Duodenal mucosa (tissue), 2 donors: ENCODE data around the gene RADIL.

ENCODE experiments used
- H3K27ac ChIP-seq: one replicate; pipeline ENCODE4 v1.7.0; 2013; ENCODE audit warnings: low read depth, low read length
- H3K27me3 ChIP-seq, 2 donors: one replicate each; pipeline ENCODE4 v1.7.0; 2013; ENCODE audit warnings: low read length in 2 of 2, control low read depth in 1 of 2; ENCODE audit not compliant: insufficient read depth in 2 of 2, control insufficient read depth in 1 of 2
- H3K36me3 ChIP-seq, 2 donors: one replicate each; pipeline ENCODE4 v1.7.0; 2013; ENCODE audit warnings: low read length in 2 of 2, control low read depth in 1 of 2; ENCODE audit not compliant: insufficient read depth in 2 of 2, control insufficient read depth in 1 of 2
- H3K4me1 ChIP-seq, 2 donors: one replicate each; pipeline ENCODE4 v1.7.0; 2013; ENCODE audit warnings: low read length in 2 of 2, control low read depth in 1 of 2; ENCODE audit not compliant: insufficient read depth in 2 of 2, control insufficient read depth in 1 of 2
- H3K4me3 ChIP-seq, 2 donors: one replicate each; pipeline ENCODE4 v1.7.0; 2013; ENCODE audit warnings: low read length in 2 of 2, low read depth in 1 of 2
- H3K9ac ChIP-seq, 2 donors: one replicate each; pipeline ENCODE4 v1.7.0; 2013; ENCODE audit warnings: low read length in 2 of 2, low read depth in 1 of 2
- H3K9me3 ChIP-seq, 2 donors: one replicate each; pipeline ENCODE4 v1.7.0; 2013; ENCODE audit warnings: low read length in 2 of 2, control low read depth in 1 of 2; ENCODE audit not compliant: control insufficient read depth in 1 of 2

The RADIL gene

DNA sequence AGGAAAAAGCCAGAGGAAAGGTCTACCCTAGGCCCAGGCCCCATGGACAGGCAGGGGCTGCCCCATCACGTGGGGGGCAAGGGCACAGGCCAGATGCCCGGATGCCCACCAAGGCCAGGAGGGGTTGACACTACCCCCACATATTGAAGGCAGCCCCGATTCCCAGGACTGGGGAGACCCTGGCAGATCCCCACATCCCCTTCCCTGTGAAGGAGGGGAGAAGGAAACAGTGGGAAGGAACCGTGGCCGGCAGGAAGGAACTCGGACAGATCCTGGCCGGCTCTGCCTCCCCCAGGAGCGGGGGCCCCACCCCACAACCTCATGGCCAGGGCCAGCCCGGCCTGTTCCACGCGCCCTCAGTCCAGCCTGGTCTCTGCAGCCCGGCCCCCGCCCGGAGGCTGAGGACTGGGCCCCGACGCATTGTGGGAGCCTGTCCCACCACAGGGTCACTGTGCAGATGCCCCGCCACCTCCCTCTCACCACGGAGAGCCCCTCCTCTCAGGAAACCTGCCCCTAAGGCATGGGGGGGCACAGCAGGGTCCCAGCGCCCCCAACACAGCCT, 63.0 kb downstream of the RADIL start:
- Histone ChIP-seq H3K27ac (no peak overlapping the region), H3K4me1 (no peaks in the 10 kb centered on the region), H3K4me3 (no peak overlapping the region), H3K9ac (no peak overlapping the region), H3K9me3 (no peaks in the 10 kb centered on the region), H3K36me3 (no peaks in the 10 kb centered on the region), H3K27me3 (no peaks in the 10 kb centered on the region)

DNA sequence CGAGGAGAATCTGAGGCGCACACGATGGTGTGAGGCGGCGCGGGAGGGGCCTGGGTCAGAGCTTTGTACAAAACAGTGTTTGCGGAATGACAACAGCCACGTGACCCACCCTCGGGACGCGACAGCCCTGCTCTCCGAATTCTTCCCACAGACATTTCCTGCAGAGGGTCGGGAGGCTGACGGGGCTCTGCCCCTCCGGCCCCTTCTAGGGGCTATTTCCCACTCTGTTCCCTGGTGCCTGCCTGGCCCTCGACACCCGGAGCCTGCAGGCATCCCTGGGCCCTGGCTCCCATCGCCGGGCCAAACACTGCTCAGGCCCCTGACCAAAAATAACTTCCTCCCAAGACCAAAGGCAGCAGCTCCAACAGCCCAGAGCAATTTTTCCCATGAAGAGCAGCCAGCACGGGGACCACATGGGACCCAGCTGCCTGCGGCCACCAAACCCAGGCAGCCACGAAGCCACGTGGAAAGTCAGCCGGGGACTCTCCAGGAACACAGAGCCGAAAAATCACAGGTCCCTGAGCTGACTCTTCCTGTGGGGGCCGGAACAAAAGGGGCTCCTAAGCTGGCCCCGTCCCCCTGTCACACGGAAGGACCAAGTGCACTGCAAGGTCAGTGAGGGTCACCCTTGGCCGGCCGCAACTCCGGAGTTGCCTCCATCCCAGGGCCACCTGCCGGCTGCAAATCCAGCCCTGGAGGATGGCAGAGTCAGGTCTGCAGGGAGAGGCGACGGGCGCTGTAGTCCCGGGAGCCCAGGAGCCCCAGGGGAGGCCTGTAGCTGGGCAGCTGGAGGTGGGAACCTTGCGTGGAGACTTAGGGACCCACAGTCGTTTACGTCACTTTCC, 63.7 kb downstream of the RADIL start:
- Histone ChIP-seq H3K4me1 (no peaks in the 10 kb centered on the region), H3K27me3 (no peaks in the 10 kb centered on the region), H3K27ac (no peak overlapping the region), H3K36me3 (no peaks in the 10 kb centered on the region), H3K9me3 (no peaks in the 10 kb centered on the region), H3K4me3 (no peak overlapping the region), H3K9ac (no peak overlapping the region)

DNA sequence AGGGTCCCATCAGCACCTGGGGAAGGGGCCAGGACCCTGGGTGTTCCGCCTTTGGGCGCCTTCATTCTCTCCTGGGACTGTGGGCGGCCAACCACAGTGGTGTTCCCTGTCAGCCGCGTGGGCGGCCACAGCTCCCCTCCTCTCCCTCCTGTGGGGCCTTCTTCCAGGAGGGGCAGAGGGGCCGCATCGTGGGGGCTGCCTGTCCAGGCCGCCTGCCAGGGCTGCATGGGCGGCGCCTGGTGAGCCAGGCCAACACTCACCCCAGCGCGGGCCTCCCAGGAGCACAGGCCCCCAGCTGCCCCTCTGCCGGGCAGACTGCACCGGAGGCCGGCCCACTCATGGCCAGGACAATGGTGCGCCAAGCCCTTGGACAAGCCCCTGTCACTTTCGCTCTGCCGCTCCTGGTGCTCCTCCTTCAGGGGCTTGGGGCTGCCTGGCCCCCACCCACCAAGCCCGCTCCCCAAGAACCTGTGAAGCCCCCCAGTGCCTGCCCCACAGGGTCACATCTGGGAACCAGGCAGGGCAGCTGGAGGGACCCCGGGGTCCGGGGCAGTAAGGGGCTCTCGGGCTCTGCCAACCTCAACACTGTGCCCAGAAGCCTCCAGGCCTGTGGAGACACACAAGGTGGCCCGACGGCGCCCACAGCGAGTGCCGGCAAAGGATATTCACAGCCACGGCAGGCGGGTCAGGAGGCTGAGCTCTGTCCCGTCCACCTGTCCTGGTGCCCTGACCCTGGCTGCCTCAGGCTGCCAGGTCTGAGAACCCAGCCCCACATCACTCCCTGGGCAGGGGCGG, 65.3 kb downstream of the RADIL start:
- Histone ChIP-seq H3K9ac (no peak overlapping the region), H3K27me3 (no peaks in the 10 kb centered on the region), H3K36me3 (no peaks in the 10 kb centered on the region), H3K27ac (no peak overlapping the region), H3K4me3 (no peak overlapping the region), H3K4me1 (no peaks in the 10 kb centered on the region), H3K9me3 (no peaks in the 10 kb centered on the region)

DNA sequence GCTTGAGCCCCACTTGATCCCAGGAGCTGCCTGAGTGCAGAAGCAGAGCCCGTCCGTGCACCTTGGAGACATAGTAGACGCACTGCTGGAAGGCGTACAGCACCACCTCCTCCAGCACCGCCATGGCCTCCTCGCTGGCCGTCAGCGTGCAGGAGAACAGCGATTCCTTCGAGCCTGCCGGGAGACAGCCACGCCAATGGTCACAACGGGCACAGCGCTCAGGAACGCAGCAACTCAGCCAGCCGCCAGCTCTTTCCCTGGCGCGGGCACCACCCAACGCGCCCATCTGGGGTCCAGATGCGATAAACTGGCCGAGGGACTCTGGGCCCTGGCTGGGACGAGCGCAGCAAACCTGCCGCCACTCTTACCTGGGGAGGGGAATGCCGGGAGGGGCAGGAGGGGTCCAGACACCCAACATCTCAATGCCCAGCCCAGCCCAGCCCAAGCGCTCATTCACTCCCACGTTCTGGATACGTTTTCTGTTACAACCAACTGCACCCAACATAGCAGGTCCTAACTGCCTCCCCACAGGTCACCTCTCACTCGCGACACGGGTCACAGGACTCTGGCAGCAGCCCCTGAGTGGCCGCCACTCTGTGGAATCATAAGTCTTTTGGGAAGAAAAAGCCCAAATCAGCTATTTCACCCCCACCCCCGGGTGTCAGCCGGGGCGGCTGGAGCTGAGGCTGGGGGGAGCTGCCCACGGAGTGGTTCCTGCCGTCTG, 66.2 kb downstream of the RADIL start:
- H3K27ac ChIP-seq: no peak overlapping the region
- H3K4me3 ChIP-seq: no peak overlapping the region
- H3K9ac ChIP-seq: no peak overlapping the region
- H3K9me3 ChIP-seq: no peaks in the 10 kb centered on the region
- no peaks in the 10 kb centered on the region for H3K4me1 ChIP-seq
- no peaks in the 10 kb centered on the region for H3K27me3 ChIP-seq
- H3K36me3 ChIP-seq: no peaks in the 10 kb centered on the region

GRCh38 chr7:4816419-4817080, 67.0 kb downstream of the RADIL start:
- no peaks in the 10 kb centered on the region for H3K36me3 ChIP-seq
- no peak overlapping the region for H3K9ac ChIP-seq

DNA sequence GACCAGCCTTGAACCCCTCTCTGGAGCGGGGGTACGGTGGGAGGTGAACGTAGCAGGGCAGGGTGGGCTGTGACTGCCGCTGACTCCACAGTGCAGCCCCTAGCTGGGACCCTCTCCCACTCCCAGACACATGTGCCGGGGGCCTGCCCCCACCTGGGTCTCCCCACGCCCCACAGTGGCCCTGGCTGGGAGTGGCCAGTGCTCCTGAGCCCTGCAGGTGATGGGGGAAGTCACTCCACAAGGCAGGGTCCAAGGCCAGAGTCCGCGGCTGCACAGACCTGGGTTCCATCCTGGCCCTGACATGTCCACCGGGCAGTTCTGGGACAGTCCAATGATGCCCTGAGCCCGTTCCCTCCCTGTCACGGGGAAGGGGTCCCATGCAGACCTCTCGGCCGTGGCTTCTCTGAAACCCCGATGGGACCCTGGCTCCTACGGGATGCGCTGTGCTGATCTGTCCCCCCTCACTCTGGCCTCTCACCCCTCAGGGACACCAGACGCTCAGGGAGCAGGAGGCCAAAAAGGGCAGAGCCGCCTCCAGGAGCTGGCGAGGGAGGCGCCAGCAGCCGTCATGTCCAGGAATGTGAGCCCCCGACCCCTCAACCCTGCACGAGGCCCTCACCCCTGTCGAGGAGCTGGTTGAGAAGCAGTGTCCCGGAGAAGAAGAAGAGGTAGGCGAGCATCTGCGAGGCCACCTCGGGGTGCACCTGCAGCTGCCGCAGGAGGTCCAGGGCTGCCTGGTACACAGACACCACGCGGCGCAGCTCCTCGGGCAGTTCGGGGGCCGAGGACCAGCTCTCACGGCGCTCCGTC, 67.7 kb downstream of the RADIL start:
- no peak overlapping the region for H3K9ac ChIP-seq
- H3K27ac ChIP-seq: no peak overlapping the region
- H3K9me3 ChIP-seq: no peaks in the 10 kb centered on the region
- no peaks in the 10 kb centered on the region for H3K27me3 ChIP-seq
- no peaks in the 10 kb centered on the region for H3K4me1 ChIP-seq
- H3K36me3 ChIP-seq: no peaks in the 10 kb centered on the region
- no peak overlapping the region for H3K4me3 ChIP-seq

More at GRCh38 chr7:4816419-4817080, 67.0 kb downstream of the RADIL start:
- H3K27me3 ChIP-seq: no peaks in the 10 kb centered on the region
- no peaks in the 10 kb centered on the region for H3K4me1 ChIP-seq
- no peaks in the 10 kb centered on the region for H3K9me3 ChIP-seq
- H3K4me3 ChIP-seq: no peak overlapping the region
- H3K27ac ChIP-seq: no peak overlapping the region

DNA sequence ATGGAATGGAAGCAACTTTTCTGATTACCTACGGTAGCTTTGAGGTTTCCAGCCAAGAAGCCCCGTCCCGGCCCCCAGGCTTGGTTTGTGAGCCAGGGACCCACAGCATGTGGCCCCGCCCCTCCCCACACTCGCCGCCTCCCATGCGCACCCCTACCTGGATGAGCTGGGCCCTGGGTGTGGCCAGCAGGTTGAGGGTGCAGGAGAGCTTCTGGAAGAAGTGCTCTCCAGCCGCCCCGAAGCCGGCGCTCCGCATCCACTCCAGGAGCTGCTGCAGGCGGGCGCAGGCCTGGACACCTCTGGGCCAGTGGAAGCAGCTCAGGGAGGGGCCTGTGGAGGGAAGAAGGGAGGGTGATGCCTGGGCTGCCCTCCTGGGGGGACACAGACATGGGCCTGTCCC, 68.4 kb downstream of the RADIL start:
- Histone ChIP-seq H3K4me3 (no peak overlapping the region), H3K36me3 (no peaks in the 10 kb centered on the region)

GRCh38 chr7:4814433-4814832, 69.1 kb downstream of the RADIL start:
- H3K4me3 ChIP-seq: no peak overlapping the region
- no peaks in the 10 kb centered on the region for H3K36me3 ChIP-seq
- H3K9me3 ChIP-seq: no peaks in the 10 kb centered on the region
- H3K9ac ChIP-seq: no peak overlapping the region
- H3K4me1 ChIP-seq: no peaks in the 10 kb centered on the region
- H3K27ac ChIP-seq: no peak overlapping the region
- H3K27me3 ChIP-seq: no peaks in the 10 kb centered on the region

More for the DNA sequence above, 68.4 kb downstream of the RADIL start:
- Histone ChIP-seq H3K27me3 (no peaks in the 10 kb centered on the region), H3K27ac (no peak overlapping the region), H3K4me1 (no peaks in the 10 kb centered on the region), H3K9ac (no peak overlapping the region), H3K9me3 (no peaks in the 10 kb centered on the region)

- no peak overlapping the region for H3K4me3 ChIP-seq
These were observed 73.8 kb downstream of the RADIL start for GRCh38 chr7:4809666-4810065.

More at GRCh38 chr7:4809666-4810065, 73.8 kb downstream of the RADIL start:
- no peaks in the 10 kb centered on the region for H3K27me3 ChIP-seq
- no peak overlapping the region for H3K27ac ChIP-seq
- H3K9ac ChIP-seq: no peak overlapping the region
- H3K9me3 ChIP-seq: no peaks in the 10 kb centered on the region
- no peaks in the 10 kb centered on the region for H3K36me3 ChIP-seq
- no peaks in the 10 kb centered on the region for H3K4me1 ChIP-seq
